Left hindlimb (tissue), 1 donor: ENCODE measurements around the gene RGS16.
"Not testable (repeated sequence)": the region's sequence is repeated elsewhere in the genome, so short reads cannot be mapped to it uniquely, and the experiment has no call there.

ENCODE experiments used
- DNase-seq: peaks from one replicate; pipeline ENCODE4 v3.0.0-alpha.2; 2018

RGS16 gene, protein sequence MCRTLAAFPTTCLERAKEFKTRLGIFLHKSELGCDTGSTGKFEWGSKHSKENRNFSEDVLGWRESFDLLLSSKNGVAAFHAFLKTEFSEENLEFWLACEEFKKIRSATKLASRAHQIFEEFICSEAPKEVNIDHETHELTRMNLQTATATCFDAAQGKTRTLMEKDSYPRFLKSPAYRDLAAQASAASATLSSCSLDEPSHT

DNA sequence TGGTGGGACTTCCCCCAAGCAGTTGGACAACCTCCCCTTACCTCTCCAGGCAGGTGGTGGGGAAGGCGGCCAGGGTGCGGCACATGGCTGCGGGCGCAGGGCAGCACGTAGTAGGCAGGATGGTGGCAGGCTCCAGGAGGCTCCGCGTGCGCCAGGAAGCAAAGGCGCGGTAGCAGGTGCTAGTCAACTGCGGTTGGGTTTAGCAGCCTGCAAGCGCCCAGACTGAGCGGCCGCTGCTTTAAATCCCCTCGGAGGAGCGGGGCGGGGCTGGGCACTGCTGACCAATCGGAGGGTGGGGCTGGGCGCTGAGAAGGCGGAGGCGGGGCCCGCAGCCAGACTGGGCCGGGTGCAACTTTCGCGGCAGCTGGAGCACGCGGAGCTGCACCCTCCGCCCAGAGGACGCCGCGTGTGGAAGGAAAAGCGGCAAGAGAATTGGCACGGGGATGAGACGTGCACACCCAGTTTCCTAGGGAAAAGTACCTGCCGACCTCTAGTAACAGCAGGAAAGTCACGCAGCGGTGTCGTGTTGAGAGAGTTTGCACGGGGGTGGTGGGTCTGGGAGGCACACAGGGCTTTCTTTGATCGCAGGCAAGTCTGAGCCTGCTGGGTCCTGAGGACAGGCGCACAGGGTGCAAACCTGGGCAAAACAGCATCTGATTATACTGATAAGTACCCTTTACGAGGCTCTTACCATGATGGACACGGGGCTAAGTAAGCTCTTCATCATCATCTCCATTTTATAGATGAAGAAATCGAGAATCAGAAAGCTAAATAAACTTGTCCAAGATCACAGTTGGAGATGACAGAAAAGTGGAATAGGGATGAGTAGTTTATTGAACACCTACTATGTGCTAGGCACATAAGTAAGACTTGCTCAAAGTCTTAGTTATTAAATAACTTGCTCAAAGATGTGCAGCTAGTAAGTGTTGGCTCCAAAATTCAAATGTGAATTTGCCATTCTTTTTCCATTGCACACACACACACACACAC is at the start of gene RGS16:
Gene RGS16, minus strand, starts transcription at position 215 of the 990 bp plus-strand sequence. Its CDS starts 130 bp downstream, at position 85.
- DNase-seq, result peak; percentile 94

DNA sequence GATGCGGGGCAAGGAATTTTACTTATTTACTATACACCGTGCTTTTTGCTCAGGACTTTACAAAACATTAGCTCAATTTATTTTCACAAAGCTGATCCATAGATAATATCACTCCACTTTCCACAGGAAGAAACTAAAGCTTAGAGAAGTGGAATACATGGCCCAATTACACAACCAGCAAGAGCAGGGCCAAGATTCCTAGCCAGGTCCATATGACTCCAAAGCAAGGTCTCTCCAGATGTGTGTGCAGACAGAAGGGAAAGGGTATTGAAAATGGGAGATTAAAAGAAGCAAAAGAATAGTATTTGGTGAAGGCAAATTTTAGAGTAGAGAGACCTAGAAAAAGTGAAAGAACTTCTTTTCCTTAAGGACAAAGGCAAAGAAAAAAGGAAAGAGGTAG is 49.8 kb upstream of the RGS16 start:
- no peak for DNase-seq

DNA sequence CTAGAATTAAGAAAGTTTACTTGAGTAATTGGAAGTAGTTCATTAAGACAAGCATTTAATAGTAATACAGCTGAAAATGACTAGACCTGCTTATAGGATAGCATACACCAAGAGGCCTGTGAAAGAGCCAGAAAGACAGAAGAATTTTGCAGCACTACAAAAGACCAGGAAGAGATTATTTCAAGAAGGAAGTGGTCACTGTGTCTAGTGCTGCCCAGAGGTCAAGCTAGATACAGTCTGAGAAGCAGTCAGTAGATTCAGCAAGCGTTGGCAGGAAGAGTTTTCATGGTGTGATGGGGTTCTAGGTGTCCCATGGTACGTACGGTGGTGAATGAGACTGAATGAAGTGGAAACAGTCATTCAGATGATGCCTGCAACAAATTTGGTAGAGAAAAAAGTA is 48.7 kb upstream of the RGS16 start:
- no peak for DNase-seq

DNA sequence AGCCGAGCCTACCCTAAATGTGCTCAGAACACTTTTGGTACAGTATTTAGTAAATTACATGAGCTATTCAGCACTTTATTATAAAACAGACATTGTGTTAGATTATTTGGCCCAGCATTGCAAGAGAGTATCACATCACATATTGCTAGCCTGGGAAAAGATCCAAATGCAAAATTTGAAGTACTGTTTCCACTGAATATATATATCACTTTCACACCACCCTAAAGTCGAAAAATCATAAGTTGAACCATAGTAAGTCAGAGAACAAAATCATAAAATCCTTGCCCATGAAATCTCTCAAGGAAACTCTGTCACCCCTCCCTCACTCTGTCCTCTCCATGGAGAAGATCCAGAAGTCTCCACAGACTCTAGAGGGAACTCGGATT is 47.1 kb upstream of the RGS16 start:
- DNase-seq, result no peak

DNA sequence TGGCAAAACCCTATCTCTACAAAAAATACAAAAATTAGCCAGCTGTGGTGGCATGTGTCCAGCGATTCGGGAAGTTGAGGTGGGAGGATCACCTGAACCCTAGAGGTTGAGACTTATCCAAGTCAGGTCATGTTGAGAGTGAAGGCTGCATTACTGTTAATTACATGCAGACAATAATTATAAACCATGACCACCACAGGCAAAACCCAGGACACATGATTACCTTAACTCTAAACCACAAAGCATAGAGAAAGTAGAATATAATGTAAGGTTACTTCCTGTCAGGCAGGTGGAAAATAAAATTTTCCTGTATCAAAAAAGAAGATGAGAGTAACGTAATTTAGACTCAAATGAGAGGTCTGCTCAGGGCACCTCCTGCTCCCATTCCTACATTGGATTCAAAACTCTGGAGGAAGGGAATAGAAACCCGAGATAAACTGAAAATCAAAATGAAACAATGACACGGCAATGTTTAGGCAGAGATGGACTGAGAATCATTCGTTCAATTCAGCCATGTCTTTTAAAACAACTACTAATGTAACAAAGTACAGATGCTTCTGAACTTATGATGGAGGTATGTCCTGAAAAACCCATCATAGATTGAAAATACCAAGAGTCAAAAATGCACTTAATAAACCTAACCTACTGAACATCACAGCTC is 46.6 kb upstream of the RGS16 start:
- DNase-seq, result no peak

DNA sequence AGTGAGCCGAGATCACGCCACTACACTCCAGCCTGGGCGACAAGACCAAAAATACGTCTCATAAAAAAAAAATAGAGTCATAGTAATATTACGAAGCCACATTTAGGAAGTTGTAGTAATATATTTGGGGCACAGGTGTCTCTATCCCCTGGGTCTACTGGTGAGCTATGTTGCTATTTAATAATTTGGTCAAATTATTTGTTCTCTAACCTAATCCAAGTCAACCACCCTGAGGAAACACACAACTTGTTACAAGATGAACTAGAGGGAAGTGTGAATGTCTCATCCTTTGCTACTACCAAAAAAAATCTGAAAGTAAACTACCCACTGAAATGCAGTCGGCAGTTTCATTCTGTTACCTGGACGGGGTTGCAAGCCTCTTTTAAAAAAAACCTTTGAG is 44.9 kb upstream of the RGS16 start:
- DNase-seq, result no peak

DNA sequence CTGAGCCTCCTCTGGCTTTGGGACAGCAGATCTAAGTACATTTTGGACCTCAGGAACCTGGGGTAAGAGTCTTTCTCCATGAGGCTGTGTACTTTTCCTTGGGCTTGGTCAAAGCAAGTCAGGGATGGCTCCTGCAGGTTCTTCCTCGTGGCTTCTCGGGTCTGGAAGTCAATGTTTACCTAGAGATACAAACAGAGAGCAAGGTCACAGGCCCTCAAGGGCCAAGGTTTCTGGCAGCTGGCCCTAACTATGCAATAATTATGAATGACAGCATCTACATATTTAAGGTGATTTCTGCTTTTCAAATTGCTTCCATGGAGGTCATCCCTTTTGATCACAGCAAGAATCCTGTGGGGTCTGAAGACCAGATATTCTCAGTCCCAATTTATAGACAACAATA is 42.5 kb upstream of the RGS16 start:
- DNase-seq, result no peak

DNA sequence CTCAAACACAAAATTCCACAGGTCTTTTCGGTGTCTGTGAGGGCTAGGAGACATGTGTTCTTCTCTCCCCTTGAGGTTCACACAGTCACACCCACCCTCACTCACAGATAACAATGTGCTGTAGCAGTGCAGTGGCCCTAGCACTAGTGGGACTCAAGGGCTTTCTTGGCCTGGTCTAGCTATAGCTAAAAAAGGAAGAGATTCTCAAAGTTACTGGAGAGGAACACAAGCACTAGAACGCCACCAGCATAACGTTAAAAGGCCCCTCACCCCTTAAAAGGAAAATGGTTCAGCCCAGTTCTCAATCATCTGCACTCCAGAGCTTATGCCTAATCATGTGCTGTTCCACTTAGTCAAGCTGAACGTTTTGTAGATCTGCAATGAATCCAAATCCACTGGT is 40.7 kb upstream of the RGS16 start:
- no peak for DNase-seq

DNA sequence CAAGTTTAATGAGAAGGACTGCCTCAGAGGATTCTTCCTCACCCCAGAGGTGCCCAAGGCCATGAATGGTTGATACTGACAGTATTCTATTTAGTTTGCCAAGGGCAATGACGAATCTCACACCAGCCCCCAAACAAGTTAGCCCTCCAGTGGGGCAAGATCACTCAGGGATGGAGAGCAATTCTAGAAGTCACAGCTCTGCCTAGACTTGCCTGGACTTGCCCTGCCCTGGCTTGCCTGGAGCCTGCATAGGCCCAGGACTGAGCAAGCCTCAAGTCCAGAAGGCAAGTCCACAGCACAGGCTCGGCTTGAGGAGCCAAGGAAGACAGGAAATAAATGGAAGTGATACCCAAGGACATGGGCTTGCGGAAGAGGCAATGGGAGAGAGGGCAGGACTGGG is 39.5 kb upstream of the RGS16 start:
- no peak for DNase-seq

DNA sequence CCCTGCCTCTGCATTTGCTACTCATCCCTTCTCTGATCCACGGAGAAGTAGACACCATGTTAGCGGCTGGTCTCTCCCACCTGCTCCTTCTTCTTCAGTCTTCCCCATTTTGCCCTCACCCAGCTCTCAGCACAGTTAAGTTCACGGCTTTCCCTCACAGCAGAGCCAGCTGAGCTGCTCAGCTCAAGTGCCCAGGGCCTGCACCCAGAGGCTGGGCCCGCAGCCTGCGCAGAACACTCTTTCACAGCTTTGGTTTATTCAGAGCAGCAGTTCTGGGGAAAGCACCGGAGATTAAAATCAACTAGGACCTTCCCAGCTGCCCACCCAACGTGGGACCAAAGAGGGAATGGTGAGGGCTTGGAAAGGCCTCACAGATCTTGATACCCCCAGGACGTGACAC is 38.3 kb upstream of the RGS16 start:
- no peak for DNase-seq

DNA sequence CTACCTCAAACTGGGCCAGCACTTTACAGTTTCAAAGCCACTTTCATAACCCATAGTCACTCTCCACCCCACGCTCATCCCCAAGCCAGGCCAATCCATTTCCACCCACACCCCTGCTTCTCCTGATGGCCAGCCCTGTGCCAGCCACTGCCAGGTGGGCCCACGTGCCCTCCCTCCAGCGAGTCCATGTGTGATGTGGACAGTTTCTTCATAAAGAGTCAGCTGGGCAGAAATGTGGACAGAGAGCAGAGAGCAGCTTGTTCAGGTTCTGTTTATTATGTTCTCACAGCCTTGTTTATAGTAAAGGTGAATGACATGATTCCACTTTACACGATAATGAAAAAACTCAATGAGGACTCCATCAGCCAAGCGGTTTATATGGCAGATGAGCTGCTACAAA is 37.4 kb upstream of the RGS16 start:
- DNase-seq, result no peak

DNA sequence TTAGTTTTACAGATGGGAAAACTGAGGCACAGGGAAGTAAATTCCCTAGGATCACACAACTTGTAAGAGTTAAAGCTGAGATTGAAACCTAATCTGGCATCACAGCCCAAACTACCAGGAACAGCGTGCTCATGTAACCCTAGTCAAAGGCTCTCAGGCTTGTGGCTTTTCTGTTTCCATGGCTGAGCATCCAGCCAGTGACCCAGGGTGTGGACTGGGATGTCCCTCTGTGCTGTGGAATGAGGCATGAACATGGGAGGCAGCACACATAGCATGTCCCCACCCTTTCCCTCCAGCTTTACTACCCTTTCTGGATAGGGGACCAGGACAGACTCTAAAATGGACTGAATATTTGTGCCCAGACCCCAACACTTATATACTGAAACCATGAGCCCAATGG is 35.1 kb upstream of the RGS16 start:
- DNase-seq, result no peak

DNA sequence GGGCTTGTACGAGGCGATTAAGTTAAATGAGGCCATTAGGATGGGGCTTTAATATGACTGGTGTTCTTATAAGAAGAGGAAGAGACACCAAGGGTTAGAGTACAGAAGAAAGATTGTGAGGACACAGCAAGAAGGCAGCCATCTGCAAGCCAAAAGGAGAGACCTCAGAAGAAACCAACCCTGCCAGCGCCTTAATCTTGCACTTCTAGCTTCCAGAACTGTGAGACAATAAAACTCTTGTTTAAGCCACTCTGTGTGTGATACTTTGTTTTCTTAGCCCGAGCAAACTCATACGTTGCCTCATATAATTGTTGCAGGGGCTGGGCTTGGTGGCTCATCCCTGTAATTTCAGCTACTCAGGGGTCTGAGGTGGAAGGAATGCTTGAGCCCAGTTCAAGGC is 33.6 kb upstream of the RGS16 start:
- DNase-seq, result no peak

DNA sequence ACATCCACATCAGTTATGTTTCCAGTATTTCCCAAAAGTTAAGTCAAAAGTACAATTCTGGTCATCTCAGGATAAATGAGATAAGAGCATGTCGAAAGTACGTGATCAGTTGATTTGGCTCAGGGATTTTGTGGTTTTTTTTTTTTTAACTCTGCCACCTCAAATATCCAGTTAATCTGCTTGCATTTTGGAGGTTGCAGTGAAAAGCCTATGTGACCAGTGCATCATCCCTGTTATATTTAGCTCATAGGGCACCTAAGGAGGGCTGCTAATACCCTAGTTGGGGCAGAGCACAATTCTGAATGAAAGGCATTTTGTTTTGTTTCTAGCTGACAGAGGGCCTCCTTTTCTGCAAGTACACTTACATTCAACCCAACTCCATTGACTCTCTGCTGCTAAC is 31.7 kb upstream of the RGS16 start:
- DNase-seq, result no peak

DNA sequence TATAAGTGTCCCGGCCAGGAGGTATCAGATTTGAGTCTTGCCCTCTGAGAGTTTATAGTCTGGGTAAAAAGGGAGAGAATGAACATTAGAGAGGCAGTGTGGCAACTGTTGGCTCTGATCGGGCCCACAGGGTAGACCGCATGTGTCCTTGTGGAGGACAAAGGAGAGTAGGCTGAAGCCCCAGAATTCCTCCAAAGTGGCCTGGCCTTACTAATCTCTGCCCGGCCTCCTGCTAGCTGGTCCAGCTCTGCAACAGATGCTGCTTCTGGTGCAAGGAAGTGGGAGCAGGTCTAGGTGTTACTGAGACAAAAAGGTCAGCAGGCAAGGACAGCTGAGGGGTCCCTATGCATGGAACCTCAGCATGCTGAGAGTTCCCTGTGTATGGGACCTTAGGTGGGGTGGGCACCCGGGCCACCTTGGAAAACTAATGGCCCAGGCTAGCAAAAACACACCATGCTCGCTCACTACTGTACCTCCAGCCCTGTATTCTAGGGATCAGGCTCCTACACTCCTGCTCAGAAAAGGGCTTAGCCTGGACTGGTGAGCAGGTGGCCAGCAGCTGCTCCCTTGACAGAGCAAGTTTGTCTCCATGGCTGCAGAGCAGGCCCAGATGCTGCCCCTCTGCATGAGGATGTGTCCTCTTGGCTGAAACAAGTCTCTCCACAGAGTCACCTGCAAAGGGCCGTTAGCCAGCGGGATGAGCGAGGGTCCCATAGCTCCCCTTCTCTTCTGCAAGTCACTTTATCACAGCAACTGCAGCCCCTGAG is 30.3 kb upstream of the RGS16 start:
- no peak for DNase-seq

DNA sequence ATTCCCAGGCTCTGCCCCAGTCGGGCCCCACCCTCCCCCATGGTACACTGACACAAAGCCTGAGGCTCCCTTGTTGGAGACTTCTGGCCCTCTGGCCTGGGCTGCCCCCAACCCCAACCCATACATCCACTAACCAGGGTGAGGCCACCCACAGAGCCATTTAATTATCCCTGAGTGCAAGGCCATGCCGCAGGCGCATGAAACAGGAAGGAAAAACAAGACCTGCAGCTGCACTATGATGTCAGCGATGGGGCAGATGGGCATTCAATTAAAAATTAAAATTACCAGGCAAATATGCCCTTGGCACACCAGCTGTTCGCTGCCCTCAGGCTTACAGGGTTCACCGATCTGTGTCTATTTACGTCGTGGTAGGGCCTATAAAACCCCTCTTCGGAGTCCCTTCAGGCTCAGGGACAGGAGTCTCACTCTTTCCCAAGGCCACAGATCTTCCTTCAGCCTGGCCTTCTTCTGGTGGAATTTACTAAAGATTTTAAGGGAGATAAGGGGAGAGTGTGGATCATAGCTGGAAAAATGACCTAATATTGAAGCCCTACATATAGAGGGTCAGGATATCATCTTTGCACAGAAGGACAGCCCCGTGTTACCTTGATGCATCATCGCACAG is 29.6 kb upstream of the RGS16 start:
- no peak for DNase-seq

DNA sequence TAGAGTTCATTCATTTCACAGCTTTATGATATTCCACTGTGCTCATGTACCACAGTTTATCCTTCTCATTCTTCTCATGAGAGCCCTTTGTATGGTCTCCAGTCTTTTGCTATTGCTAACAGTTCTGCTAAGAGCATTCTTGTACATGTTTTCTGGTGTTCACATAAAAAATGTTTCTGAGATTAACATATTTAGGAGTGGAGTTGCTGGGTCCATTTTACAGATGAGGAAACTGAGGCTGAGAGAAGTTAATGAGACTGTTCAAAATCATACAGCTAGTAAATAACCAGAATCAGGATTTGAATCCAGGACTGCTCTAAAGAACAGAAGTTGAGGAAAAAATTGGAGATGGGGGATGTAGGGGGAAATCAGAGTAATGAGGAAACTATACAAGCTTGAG is 28.8 kb upstream of the RGS16 start:
- no peak for DNase-seq

DNA sequence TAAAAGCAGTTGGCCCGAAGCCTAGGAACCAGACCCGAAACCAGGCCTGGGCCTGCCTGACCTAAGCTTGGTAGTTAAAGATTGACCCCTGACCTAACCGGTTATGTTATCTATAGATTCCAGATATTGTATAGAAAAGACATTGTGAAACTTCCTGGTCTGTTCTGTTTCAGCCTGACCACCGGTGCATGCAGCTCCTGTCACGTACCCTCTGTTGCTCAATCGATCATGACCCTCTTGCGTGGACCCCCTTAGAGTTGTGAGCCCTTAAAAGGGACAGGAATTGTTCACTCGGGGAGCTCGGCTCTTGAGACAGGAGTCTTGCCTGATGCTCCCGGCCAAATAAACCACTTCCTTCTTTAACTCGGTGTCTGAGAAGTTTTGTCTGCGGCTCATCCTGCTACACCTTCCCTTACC is 28.3 kb upstream of the RGS16 start:
- DNase-seq, result not testable (repeated sequence)

DNA sequence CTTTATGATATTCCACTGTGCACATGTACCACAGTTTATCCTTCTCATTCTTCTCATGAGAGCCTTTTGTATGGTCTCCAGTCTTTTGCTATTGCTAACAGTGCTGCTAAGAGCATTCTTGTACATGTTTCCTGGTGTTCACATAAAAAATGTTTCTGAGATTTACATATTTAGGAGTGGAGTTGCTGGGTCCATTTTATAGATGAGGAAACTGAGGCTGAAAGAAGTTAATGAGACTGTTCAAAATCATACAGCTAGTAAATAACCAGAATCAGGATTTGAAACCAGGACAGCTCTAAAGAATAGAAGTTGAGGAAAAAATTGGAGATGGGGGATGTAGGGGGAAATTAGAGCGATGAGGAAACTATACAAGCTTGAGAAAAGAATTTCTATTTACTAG is 27.8 kb upstream of the RGS16 start:
- DNase-seq, result no peak

DNA sequence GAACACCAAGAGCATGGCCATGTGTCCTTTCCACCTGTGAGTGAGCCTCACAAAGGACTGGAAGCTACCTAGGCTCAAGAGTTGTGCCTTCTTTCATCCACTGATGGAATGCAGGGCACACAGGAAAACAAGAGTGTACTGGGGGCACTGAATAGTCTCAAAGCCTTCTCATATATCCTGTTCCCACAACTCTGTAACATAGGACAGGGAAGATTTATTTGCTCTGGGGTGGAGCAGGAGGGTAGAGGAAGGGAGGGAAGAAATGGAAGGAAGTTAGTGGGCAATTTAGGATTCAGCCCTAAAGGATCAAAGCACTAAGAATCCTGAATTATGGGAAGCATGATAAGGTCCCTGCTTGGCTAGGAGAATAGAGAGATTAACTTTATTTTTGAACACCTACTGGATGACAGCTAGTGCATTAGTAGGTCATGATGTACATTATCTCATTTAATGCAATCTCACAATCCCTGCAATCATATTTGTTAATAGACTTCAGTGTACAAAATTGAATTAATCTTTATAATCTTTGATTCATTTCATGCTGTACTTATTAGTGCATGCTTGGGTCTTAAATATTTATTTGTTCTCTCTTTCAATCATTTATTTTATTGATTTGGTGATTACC is 27.0 kb upstream of the RGS16 start:
- no peak for DNase-seq

DNA sequence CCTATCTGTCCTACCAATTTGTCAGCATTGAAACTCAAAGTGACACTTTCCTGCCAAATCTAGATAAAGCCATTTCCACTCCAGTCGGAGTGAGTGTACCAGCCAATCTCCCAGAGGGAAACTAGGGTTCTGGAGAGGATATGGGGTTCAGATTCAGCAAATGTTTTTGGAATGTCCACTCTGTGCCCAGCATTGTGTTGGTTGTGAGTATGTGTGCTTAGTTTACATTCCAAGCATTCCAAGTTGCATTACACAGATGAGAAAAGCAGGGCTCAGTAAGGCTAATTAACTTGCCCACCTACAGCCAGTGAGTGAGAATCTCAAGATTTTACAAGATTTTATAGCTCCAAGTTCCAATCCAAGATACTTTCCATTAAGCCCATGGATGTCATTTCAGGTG is 26.4 kb upstream of the RGS16 start:
- DNase-seq, result no peak

DNA sequence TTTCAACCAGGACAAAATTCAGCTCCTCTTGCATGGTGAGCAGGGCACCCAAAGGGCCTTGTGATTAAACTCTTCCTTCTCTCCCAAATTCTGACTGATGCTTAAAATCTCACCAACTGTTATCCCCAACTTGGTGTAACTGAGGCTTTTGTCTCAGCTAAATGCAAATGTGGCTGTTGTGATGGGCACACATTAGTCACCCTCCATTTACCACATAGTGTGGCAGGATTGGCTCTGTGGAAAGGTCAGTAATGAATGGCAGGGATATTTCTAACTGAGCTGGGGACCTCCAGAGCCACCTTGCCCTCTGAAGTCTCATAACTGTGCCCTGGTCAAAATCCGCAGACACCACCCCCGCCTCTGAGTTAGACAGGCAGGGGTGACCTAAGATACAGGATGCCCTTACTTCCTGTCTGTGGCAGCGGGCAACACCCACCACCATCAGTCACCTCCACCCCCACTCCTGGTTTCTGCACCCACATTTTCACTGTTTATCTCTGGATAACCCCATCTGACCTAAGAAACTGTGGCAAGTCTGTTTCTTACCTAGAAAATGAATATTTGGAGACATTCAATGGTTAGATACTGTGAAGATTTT is 25.4 kb upstream of the RGS16 start:
- no peak for DNase-seq
